DMS153 treated with DMSO at 0.1 percent for 48 hours (cell line): ENCODE data around the gene LRRC31.

Source experiments
- DNase-seq: peaks from one replicate; lab custom pipeline; 2025; ENCODE audit not compliant: unreplicated experiment; lab: John Stamatoyannopoulos, UW

LRRC31 gene

DNA sequence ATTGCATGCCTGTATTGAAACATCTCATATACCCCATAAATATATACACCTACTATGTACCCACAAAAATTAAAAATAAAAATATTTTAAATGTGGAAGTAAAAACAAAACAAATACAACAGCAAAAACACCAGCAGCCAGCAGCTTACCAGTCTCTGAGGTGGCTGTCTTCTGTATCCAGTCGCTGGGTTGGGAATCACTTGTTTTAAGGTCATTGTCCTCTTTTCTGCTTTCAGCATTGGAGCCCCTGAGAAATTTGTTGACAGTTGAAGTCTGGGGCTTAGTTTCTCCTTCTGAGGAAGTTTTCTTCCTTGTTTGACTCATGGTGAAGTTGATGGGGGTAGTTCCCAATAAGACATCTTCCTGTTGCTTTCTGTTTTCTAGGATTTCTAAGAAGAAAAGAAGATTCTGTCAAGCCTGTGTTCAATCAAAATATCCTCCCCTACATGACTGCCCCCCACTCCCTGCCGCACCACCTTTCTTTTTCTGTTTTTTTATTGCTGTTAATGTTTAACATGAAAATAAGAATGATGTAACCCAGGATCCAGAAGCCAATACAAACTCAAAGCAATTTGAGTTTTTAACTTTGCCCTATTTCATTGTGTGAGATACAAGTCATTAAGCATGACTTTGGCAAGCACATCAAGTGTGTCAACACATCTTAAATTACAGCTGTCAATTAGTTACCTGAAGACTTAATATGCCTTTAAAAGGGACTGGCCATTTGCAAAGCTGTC, at the start of gene LRRC31:
TSS of gene LRRC31 (minus strand) at position 452 of the 737 bp plus-strand sequence. CDS start at position 324, 128 bp downstream.
- DNase-seq = no peak

DNA sequence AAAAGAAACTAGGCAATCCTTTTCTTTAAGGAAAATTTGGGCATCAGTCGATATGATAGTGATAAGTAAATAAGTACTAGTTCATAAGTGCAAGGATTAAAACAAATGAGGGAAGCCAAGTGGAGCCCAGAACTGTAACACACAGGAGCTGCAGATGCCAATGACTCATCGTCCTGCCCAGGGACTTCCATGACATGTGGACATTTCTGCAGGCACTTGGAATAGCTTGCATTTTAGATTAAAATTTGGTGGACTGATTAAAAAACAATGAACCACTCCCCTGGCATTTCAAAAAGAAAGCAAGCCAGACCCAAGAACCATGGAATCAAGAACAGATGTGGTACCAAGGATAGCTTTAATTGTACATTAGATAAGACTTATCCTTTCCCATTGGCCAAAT, 44.6 kb upstream of the LRRC31 start:
- DNase-seq = no peak

DNA sequence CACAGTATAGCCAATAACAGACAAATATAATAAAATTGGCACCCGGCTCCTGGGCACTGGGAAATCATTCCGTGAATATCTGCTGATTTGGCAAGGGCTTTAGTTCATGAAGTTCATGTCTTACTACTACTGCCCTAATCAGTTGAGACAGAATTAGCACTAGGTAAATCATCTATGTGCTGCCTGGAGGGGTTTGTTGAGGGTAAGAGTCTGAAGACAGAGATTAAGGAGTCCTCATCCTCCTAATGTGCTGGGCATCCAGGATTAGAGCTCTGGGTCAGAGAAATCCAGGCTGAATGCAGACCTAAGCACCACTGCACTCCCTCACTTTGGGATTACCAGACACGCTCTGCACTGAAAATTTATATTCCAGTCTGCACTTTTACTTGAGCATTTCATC, 43.6 kb upstream of the LRRC31 start:
- DNase-seq = no peak

DNA sequence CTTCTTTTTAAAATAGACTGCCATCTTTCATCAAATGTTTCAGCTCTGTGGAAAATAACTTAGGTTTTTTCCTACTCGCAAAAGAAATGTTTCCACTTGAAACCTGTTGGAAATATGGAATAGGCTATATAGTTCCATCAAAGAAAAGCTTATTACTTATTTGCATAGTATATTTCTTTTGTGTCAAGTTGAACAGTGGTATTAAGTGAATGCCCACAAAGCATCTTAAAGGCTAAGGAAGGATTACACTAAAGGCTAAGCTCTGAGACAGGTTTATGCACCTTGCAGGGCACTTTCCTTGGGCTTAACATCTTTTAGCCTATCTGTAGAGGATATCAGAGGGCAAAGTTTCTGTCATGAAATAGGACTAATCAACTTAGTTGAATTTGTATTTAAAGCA, 41.5 kb upstream of the LRRC31 start, which contains the start of gene SAMD7:
TSS of gene SAMD7 (plus strand) at position 301 of the 400 bp plus-strand sequence. CDS start 7,927 bp downstream, outside the sequence.
- DNase-seq = no peak

DNA sequence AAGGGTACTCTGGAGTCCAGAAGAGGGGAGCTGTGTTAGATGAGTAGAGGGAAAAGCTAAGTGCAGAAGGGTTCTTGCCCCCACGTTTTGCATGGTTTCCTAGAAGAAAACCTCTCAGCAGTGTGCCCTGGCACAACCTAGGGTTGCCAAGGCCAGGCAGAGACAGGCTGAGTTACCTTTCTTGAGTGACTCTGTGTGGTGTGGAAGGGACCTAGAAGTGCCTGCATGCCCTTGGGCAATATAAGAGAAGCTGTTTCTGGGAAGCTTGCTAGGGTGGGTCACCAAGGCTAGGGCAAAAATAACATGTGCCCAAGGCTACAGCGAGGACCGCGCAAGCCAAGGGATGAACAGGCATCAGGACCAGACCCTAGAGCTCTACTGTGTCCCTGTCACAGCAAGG, 38.2 kb upstream of the LRRC31 start:
- DNase-seq = no peak

DNA sequence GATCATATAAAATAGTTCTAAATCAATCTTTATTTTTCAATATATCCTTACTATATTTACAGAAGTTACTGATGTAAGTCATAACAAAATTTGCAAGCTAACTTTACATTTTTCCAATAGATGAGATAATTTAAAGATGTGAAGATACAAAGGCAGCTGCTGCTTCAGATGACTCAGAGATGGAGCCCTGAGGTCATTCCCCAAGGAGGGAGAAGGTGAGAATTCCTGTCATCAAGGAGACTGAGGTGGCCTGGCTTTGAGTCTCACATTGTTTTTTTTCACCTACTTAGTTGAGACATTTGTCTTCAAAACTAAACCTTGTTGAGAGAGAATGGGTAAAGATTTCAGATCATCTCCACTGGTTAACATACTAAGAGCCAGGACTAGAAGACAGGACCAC, 37.7 kb upstream of the LRRC31 start:
- DNase-seq = no peak

DNA sequence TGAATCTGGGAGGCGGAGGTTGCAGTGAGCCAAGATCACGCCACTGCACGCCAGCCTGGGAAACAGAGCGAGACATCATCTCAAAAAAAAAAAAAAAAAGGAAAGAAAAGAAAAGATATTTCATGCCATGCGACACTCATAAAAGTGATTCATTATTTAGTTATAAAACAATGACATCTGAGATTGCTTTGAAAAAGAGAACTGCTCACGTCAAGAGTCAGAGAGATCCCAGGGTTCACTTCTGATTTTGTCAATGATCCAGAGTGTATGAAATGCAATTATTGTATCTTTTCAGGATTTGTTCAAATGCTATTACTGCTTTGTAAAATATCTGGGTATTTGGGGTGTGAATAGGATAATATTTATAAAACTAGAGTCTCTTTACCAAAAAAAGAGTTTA, 35.7 kb upstream of the LRRC31 start:
- DNase-seq = no peak

DNA sequence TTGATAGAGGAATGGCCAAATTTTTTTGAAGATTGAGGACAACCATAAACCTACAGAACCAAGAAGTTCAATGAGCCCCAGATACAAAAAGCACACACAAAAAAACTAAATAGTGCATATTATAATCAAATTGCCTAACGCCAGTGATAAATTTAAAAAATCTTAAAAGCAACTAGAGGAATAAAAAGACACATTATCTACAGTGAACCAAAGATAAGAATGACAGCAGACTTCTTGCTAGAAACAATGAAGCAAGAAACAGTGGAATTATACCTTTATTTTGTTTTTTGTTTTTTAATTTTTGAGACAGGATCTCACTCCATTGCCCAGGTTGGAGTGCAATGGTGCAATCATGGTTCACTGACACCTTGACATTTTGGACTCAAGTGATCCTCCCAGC, 31.7 kb upstream of the LRRC31 start:
- no peak for DNase-seq

DNA sequence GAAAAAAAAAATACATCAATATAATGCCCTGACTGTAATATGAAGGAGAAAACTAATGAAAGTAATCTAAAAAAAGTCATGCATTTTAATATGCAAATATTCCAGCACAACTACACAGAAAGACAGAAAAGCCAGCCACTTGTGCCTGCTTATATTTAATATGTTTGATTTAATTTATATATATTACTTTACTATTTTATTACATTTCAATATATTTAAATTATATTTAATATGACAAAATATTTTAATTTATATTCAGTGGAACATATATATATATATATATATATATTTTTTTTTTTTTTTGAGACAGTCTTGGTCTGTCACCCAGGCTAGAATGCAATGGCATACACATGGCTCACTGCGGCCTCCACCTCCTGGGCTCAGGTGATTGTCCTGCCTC, 27.5 kb upstream of the LRRC31 start:
- DNase-seq = no peak

DNA sequence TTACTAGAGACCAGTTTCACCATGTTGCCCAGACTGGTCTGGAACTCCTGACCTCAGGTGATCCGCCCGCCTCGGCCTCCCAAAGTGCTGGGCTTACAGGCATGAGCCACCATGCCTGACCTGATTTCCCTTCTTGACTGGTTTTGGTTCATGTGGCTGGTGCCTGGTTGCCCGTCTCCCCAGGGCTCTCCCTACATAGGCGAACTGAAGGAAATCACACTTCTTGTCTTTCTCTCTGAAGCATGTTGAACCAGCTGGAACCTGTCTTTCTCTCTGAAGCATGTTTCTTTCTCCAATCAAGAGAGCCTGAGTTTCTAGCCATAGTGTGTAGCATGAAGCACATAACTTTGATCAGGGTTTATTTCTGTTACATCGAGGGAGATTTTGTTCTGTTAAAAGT, 25.3 kb upstream of the LRRC31 start:
- DNase-seq = no peak

DNA sequence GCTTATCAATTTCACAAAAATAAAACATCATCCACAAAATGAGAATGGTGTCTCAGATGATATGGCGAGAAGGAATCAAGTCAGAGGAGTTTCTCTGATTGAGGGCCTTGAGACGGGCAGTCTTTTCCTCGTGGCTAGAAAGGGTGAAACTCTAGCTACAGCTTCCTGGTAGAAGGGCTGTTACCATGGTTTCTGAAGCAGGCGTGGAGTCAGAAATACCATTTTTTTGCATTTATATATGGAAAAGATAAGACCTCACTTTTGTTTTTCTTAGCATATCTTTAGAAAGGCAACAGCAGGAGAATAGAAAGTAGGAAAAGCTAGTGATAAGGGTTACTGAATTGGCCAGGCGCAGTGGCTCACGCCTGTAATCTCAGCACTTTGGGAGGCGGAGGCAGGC, 24.4 kb upstream of the LRRC31 start:
- no peak for DNase-seq

DNA sequence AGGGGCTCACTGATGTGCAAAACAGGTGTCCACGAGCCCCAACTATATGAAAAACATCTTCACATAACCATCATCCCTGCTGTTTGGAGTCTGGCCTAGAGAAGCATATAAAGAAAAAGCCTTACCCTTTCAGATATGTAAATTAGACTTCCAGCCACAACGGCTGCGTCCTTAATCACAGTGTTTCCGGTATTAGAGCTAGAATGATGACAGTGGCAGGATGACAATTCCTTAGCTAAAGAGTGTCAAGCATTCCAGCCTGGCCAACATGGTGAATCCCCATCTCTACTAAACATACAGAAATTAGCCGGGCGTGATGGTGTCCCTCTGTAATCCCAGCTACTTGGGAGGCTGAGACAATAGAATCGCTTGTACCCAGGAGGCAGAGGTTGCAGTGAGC, 22.2 kb upstream of the LRRC31 start:
- DNase-seq = no peak

DNA sequence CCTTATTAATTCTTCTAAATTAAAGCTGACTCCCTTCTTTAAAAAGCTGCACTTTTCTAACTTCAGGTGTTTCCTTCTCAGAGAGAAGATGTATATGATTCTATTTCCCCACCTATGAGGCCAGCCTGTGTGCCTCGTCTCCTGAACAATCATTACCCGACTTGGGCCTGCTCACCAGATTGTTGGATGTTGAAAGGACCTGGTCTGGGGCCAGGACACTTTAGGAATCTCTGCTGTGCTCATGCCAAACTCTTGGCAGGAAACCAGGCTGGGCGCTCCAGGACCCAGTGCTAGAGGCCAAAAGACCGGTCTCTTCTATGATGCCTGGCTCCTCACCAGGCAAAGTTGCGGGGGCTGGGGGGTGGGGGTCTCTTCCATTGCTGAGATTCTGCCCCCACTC, 16.9 kb upstream of the LRRC31 start:
- no peak for DNase-seq

DNA sequence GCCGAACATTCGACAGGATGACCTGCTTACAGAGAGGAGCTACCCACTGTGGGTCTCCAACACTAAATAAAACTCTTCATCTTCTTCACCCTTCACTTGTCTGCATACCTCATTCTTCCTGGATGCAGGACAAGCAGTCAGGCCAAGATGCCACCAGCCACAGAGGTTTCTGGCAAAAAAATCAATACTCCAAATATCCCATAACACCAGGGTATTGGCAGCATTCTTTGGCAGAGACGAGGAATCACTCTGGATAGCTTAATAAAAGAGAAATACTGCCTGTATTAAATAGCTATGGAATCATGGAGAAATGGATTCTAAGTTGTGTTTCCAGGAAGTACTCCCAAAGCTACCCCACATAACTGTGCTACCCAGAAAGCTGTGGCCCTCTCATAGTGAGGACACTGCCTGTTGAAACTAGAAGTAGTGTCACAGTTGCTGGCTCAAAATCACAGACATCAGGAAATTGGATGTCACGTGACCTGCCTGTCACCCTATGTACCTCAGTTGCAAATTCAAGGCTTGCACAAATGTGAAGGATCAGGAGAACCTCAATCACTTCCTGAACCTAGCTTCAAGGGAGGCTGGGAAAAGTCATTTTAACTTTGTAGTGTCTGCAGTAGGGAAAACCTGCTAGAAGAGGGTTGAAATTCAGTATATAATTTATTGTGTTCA, 11.0 kb upstream of the LRRC31 start:
- no peak for DNase-seq

DNA sequence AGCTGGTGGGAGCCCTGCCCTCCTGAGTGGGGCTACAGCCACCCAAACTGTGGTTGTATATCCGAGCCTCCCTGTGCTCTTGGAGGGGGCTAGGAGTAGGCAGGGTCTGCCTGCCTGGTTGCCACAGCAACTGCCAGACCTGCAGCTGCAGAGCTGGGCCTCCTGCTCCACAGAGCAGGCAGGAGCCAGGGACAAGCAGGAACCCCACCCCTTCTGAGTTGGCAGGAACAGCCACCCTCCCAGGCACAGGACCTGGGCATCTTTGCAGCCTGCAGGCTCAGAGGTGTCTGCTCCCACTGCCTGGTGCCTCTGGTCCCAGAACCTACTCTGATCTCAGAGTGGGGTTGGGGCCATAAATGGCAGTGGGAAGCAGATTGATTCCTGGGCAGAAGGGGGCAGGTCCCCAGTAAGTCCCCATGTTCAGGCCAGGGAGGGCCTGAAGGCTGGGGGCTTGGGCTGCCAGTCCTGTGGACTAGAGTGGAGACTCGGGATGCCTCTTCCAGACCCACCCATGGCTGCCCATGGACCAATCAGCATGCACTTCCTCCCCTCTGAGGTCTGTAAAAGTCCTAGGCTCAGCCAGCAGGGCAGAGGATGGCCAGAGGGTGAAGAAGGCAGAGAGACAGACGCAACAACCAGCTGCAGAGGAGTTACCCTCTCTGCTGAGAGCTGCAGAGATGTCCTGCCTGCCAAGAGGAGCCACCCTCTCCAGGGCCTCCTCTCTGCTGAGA, 10.3 kb upstream of the LRRC31 start:
- no peak for DNase-seq

DNA sequence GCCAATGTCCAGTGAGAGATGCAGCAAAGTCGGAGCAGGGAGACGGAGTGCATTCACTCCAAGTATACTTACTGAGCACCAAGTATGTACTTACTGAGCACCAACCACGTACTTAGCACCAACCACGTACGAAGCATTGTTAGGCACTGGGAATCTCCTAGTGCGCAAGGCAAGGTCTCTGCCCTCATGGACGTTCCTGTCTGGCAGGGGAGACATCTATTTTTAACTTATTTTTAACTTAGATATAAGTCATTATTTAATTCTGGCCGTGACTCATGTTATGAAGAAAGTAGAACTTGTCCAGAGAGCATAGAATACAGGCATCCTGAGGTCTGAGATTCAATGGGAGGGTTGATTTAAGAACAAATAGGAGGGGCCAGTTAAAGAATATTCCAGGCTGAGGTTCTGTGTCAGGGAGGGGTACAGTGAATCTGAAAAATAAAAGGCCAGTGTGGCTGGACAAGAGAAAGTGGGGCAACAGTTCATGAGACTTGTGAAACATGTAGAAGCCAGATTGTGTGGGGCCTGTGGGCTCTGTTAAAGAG, 9.3 kb upstream of the LRRC31 start:
- no peak for DNase-seq

DNA sequence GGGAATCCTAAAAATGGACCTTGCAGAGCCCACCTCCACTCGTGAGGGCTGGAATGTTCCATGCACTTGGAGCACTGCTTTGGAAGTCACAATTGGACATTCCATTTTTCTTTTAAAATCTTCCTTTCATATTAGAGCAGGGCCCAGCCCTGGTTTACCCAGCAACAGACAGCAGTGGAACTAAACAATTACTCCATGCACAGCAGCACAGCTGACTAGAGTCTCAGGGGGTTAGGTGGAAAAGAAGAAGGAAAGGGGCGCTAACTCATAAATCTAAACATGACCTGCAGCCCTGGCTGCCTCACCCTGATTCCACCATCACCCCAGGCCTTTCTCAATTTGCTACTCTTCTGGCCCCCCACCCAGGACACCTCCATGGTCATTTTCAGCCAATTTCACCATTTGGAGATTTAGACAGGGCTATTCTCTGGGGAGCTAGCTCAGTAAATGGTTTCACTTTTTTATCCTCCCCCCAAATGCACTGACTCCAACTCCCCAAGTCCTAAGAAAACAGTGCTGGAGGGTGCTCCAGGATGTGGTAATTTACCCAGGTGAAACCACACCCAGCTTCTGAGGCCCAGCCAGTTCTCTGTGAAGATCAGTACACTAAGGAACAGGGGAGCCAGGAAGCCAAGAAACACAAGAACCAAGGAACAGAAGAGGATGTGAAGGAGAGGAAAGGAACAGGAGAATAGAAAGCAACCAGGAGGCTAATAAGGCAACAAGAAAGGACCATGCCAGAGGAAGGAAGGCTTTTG, 1.6 kb upstream of the LRRC31 start:
- DNase-seq = no peak

DNA sequence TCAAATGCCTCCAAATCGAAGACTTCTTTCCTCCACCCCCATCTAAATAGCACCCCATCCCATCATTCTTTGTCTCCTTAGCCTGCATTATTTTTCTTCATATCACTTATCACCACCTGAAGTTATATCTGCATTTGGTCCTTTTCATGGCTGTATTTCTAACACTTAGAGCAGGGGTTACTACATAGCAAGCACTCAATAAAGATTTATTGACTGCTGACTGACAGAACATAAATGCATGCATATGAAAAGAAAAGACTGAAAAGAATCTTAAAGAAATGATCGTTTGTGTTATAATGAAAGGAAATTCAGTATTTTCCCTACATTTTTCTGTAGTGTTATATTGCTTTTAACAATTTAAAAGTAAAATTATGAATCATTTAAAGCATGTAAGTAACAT, 1.4 kb downstream of the LRRC31 start:
- DNase-seq = no peak

DNA sequence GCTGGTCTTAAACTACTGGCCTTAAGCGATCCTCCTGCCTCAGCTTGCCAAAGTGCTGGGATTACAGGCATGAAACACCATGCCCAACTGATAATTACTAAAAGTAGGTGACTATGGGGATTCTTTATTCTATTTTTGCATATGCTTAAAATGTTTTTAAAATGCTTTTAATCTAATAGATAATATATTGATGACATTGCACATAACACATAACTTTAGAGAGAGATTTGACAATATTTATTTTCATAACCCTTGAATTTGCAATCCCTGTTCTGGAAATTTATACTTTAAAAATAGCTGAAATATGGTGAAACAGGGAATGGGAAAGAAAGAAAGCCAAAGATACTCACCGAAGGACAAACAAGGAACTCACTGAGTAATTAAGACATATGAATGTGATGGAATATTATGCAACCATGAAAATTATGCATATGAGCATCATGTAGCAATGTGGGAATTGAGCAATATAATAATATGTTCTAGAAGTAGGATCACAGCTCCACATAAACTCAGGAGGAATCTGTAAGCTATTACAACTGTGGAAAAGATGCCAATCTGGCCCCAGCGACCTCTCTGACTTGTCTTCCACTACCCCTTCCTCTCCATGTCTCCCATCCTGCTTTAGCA, 2.0 kb downstream of the LRRC31 start:
- DNase-seq = no peak

DNA sequence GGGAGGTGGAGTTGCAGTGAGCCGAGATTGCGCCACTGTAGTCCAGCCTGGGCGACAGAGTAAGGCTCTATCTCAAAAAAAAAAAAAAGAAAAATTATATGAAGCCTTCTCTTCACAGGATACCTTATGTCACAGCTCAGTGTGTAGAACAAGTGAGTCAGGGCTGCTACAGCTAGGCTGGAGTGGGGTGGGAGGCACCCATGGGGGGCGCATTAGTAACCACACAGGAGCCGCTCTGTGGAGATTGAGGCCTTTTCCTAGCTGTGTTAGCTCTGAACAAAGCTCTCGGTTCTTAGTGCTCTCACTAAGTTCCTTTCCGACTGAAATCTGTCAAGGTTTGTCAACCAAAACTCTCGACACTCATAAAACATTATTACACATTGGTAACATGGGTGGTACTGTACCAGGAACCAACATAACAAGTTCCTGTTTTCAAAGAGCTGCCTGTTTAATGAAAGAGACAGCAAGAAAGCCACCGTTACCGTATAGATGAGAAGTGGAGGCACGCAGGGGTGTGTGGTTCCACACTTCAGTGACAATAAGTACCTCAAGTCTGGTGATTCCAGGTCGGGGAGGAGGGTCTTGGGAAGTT, 4.5 kb downstream of the LRRC31 start:
- DNase-seq = no peak
